Mesothelial cell of epicardium (in vitro differentiated cells): ENCODE results near the gene WFS1. TPM values are rescaled to one million over a fixed set of nuclear protein-coding genes. Genes with fewer than 3 reads are reported as not detected.
A peak's percentile ranks its signal among the peaks of the same experiment; 100 is the strongest.

Experiments used
- DNase-seq, 2 experiments: peaks; one replicate each; pipeline ENCODE4 v3.0.0; 2021; ENCODE audit warnings: low spot score in 2 of 2; ENCODE audit not compliant: unreplicated experiment in 2 of 2
- H3K27ac Mint-ChIP-seq: 2 replicates; pipeline ENCODE4 v1.8.0; 2021; ENCODE audit warnings: mixed read lengths
- H3K27me3 Mint-ChIP-seq: 2 replicates; pipeline ENCODE4 v1.8.0; 2021; ENCODE audit warnings: low read depth, mixed read lengths
- H3K36me3 Mint-ChIP-seq: 2 replicates; pipeline ENCODE4 v1.8.0; 2021; ENCODE audit warnings: mixed read lengths
- H3K4me1 Mint-ChIP-seq: 2 replicates; pipeline ENCODE4 v1.8.0; 2021; ENCODE audit warnings: mixed read lengths
- H3K4me3 Mint-ChIP-seq: 2 replicates; pipeline ENCODE4 v1.8.0; 2021; ENCODE audit warnings: mild to moderate bottlenecking, moderate library complexity, mixed read lengths
- H3K9me3 Mint-ChIP-seq: 2 replicates; pipeline ENCODE4 v1.8.0; 2021; ENCODE audit warnings: mixed read lengths
- total RNA-seq: library from RNA; stranded (reverse); gene quantifications from 3 replicates; pipeline ENCODE4 v1.2.1, GENCODE V29; 2021
- TF ChIP-seq, protein P1 (sequence below): fragments of 200-600 bp; sonication (generic); IDR thresholded peaks from one replicate; pipeline ENCODE4 v1.5.0; 2021; ENCODE audit warnings: antibody characterized with exemption; ENCODE audit not compliant: unreplicated experiment

WFS1 gene
- total RNA-seq, 1 donor from 2014 or later: 34.2 TPM

DNA sequence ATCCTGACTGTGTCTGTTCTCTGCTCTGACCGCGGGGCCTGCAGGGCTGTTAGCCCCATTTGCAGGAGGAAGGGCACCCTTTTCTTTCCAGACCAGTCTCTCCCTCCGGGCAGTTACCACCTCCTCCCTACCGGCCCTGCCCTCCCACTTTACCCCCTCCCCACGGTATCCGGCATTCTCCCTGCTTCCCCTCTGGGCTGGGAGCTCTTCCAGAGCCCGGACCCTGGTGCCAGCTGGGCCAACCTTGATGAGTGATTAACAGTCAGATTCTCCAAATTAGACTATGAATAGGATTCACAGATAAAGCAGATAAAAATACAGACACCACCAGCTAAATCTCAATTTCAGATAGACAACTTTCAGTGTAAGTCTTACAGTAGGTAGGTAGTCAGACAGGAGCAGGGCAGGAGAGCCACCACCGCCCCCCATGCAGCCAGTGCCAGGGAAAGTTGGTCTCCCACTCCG, 23.4 kb upstream of the WFS1 start:
- Mint-ChIP-seq H3K27ac (no peak overlapping the region), H3K4me1 (no peaks in the 10 kb centered on the region), H3K27me3 (peaks cover 66% of the 10 kb centered on the region), H3K4me3 (no peak overlapping the region), H3K36me3 (no peaks in the 10 kb centered on the region), H3K9me3 (peaks cover 6% of the 10 kb centered on the region)
- TF ChIP-seq, protein P1, sequence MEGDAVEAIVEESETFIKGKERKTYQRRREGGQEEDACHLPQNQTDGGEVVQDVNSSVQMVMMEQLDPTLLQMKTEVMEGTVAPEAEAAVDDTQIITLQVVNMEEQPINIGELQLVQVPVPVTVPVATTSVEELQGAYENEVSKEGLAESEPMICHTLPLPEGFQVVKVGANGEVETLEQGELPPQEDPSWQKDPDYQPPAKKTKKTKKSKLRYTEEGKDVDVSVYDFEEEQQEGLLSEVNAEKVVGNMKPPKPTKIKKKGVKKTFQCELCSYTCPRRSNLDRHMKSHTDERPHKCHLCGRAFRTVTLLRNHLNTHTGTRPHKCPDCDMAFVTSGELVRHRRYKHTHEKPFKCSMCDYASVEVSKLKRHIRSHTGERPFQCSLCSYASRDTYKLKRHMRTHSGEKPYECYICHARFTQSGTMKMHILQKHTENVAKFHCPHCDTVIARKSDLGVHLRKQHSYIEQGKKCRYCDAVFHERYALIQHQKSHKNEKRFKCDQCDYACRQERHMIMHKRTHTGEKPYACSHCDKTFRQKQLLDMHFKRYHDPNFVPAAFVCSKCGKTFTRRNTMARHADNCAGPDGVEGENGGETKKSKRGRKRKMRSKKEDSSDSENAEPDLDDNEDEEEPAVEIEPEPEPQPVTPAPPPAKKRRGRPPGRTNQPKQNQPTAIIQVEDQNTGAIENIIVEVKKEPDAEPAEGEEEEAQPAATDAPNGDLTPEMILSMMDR: no peak
- DNase-seq: no peak

DNA sequence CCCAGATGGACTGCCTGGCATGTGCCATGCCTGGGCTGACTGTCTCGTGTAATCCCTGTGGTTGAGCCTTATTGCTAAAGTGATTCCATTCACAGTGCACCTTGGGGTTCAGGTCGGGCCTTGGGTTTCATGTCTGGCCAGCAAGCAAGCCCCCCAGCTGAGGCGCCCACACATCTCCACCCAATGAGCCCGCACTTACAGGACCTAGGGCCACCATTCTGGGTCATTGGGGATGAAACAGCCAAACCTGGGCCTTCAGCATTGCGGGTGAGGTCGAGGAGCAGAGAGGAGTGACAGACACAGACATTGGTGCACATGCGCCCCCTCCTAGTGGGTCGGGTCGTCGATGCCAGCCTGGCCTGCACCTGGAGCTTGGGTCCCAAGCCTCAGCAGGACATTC, 21.3 kb upstream of the WFS1 start:
- H3K27me3 Mint-ChIP-seq: peaks cover 57% of the 10 kb centered on the region
- H3K9me3 Mint-ChIP-seq: peaks cover 6% of the 10 kb centered on the region
- TF ChIP-seq, protein P1: no peak
- no peak overlapping the region for H3K4me3 Mint-ChIP-seq
- H3K4me1 Mint-ChIP-seq: no peaks in the 10 kb centered on the region
- no peaks in the 10 kb centered on the region for H3K36me3 Mint-ChIP-seq
- H3K27ac Mint-ChIP-seq: no peak overlapping the region
- no peak for DNase-seq

DNA sequence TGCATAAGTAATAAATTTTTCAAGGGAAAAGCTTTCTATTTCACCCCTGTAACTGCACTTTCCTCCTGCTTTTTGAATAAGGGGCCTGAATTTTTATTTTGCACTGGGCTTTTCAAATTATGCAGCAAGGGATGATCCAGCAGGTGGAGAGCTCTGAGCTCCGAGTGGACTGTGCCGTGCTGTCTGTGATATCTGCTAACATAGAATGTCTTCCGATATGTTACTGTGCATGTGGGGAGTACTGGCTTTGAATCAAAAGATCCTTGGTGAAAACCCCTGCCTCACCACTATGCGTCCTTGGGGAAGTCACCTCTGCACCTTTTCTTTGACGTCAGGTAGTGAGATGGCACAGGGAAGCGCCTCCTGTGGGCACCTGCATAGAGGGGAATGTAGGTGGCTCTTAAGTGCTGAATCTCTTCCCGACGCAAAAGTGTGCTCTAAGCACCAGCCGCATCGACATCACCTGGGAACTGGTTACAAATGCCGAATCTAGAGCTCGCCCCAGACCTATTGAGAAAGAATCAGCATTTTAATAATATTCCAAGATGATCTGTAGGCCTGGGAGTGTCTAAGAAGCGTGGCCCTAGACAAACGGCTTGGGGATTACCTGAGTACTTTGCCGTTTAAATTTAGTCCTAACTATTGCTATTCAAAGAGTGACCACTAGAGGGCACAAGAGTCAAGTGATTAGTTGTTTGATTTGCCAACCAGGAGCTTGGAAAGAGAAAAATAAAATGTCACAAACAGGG, 19.2 kb upstream of the WFS1 start:
- Mint-ChIP-seq H3K36me3 (no peaks in the 10 kb centered on the region), H3K4me3 (no peak overlapping the region), H3K27me3 (peaks cover 47% of the 10 kb centered on the region), H3K4me1 (no peaks in the 10 kb centered on the region), H3K27ac (no peak overlapping the region), H3K9me3 (no peaks in the 10 kb centered on the region)
- TF ChIP-seq, protein P1: peak; percentile 98
- no peak for DNase-seq

DNA sequence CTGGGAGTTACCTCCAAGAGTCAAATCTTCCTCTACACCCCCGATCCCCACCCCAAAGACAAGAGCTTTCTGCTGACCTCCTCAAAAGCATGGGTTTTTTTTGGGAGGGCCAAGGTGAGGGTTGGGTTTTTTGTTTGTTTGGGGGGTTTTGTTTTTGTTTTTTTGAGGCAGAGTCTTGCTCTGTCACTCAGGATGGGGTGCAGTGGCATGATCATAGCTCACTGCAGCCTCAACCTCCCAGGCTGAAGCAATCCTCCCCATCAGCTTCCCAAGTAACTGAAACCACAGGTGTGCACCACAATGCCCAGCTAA, 18.7 kb upstream of the WFS1 start:
- no peak overlapping the region for H3K27ac Mint-ChIP-seq
- no peak overlapping the region for H3K4me3 Mint-ChIP-seq
- no peak for DNase-seq
- peaks cover 48% of the 10 kb centered on the region for H3K27me3 Mint-ChIP-seq
- TF ChIP-seq, protein P1: peak; percentile 52
- H3K9me3 Mint-ChIP-seq: no peaks in the 10 kb centered on the region
- H3K36me3 Mint-ChIP-seq: no peaks in the 10 kb centered on the region
- H3K4me1 Mint-ChIP-seq: no peaks in the 10 kb centered on the region

DNA sequence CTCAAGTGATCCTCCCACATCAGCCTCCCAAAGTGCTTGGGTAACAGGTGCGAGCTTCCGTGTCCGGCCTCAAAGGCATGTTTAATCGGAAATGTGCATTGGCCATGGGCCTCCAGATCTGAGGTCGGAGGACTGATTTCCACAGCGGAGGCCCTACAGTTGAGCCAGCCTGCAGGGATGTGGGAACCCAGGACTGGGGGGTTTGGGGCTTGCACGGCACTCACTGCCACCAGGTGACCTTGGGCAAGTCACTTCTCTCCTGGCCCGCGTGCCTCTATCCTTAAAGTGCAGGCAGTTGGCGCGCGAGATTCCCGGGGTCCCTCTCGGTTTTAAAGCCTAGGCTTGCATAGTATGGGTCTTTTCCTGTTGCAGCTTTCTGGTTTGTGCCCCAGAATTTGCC, 18.3 kb upstream of the WFS1 start:
- peaks cover 46% of the 10 kb centered on the region for H3K27me3 Mint-ChIP-seq
- H3K4me1 Mint-ChIP-seq: no peaks in the 10 kb centered on the region
- no peaks in the 10 kb centered on the region for H3K36me3 Mint-ChIP-seq
- H3K27ac Mint-ChIP-seq: no peak overlapping the region
- no peak for DNase-seq
- no peaks in the 10 kb centered on the region for H3K9me3 Mint-ChIP-seq
- TF ChIP-seq, protein P1: no peak
- H3K4me3 Mint-ChIP-seq: no peak overlapping the region
